Measurements from ENCODE around the gene KLHL40. TPM values are rescaled to one million over a fixed set of nuclear protein-coding genes. Genes with fewer than 3 reads are reported as not detected.

Gene KLHL40
- total RNA-seq, 8 experiments from 2014 or later, result 0.05 to 0.38 (median 0.15) TPM; not detected in 5

DNA sequence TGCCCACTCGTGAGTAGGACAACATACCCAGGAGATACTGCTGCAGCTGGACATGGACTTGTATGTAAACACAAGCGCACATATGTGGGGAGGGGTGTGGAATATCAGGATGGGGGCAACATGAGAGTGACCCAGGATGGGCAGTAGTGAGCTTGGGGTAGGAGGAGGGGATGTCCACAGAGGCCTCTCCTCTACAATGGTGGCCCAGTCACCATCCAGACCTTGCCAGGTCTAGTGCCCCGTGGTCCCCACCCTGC is 32.1 kb upstream of the KLHL40 start:
- Histone ChIP-seq H3K27ac (no peak overlapping the region), H3K4me1 (replicated peaks in 1 of 2) (peaks cover 18% of the 10 kb centered on the region in 2 donors), H3K4me3 (peak overlapping the region; percentile 47 to 90 (median 65))
- ATAC-seq (replicated peaks in 6 of 8), result no peak
- WGBS, 10 experiments, result 0 to 100% (median 78%) methylated on average over 1 to 3 of the region's 3 CpGs; no CpG with 5 or more reads in 7 of the 10 experiments
- in situ Hi-C loops (cut with MboI; ENCODE audit: low pct_unique_long_range_greater_than_20kb in 2 of 9, low sequenced_read_pairs in 9 of 9, unreplicated experiment in 9 of 9), result loop anchor here in 1 of 9 experiments (10.0 kb wide), 1 partner anchor 92 kb away; no protein-coding TSS in a partner anchor

DNA sequence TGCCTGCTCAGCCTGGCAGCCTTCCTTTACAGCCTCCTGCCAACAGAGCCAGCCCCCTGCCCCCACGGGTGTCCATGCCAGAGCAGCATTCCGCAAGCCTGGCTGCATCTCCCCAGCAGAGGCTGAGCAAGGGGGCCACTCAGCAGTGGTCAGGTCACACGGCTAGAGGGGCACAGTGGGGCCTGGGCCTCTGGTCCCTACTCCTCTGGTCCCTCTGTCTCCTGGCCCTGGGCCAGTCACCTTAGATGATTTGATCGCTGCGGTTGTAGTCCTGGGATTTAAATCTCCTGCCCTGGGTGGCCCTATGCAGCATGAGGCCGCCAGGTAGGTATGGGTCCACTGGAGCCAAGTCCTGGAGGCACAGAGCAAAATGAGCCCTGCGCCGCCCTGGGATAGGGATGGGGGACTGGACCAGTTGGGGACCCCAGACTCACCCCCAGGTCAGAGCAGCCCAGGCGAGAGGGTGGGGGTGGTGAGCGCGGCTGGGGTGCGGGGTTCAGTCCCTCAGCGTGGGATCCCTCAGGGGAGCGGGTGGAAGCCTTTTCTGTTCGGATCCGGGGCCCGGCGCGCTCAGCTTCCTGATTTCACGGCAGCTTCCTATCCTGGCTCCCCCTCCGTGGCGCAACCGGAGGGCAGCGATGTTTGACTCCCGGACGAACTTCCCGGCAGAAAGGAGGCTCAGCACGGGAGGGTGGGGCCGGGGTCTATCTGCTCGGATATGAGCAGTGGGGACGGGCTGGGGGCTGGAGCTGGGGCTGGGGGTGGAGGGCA is 31.6 kb upstream of the KLHL40 start, which contains the start of gene ZBTB47:
TSS of gene ZBTB47 (plus strand) at position 138 of the 771 bp plus-strand sequence. CDS start 4,659 bp downstream, outside the sequence.
- no CpG with 5 or more reads among the region's 31 CpGs for WGBS, 10 experiments
- peak within 1 kb of the TSS; percentile 13 to 31 for H3K27ac ChIP-seq
- in situ Hi-C loops (cut with MboI; ENCODE audit: low pct_unique_long_range_greater_than_20kb in 2 of 9, low sequenced_read_pairs in 9 of 9, unreplicated experiment in 9 of 9), result loop anchor here in 1 of 9 experiments (10.0 kb wide), 1 partner anchor 91 kb away; no protein-coding TSS in a partner anchor
- ATAC-seq (replicated peaks in 6 of 8), result peak in 7 of 8 experiments; percentile 1 to 48 (median 11)
- H3K4me3 ChIP-seq, result peak within 1 kb of the TSS; percentile 47 to 90 (median 65)
- H3K4me1 ChIP-seq (replicated peaks in 1 of 2), result peaks cover 18% of the 10 kb centered on the region in 2 donors

DNA sequence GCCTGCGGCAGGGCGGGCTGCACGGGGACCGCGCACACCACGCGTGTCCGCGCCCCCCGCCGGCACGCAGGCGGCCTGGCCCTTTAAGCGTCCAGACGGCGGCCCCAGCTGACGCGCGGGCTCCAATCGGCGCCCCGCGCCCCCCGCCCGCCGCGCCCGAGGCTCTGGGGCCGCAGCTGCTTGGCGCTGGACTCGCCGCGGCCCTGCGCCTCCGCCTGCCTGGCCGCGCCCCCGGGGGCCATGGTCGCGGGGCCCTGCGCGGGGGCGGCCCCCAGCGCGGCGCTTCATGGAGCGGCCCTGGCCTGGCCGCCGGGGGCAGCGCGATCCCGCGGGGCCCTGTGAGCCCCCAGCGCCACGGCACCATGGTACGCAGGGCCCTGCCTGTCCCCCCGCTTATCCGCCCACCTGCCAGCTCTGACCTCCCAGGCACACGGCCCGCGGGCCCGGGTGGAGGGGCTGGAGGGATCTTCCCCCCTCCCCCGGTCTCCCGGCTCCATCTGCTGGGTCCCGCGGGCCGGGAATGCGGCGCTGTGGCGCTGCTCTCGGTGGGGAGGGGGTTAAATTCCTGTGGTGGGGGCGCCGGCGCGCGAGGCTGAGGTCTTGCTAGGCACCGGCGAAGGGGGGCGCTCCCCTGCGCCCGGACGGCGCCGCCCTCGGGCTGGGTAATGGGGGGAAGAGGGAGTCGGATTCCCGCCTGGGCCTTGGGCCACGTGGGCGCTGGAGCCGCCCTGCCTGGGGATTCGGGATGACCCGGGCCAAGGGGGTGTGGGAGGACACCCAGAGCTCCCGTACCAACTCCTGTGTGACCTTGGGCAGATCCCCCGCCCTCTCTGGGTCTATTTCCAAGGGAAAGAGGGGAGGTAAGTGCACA is 30.8 kb upstream of the KLHL40 start:
- peak; percentile 38 to 88 (median 82) for ATAC-seq (replicated peaks in 6 of 8)
- 0 to 6% (median 0%) methylated on average over 1 to 7 of the region's 94 CpGs; no CpG with 5 or more reads in 7 of the 10 experiments for WGBS, 10 experiments
- in situ Hi-C loops (cut with MboI; ENCODE audit: low pct_unique_long_range_greater_than_20kb in 2 of 9, low sequenced_read_pairs in 9 of 9, unreplicated experiment in 9 of 9), result loop anchor here in 1 of 9 experiments (10.0 kb wide), 1 partner anchor 90 kb away; no protein-coding TSS in a partner anchor
- peak overlapping the region; percentile 13 to 31 for H3K27ac ChIP-seq
- peak overlapping the region; percentile 47 to 90 (median 65) for H3K4me3 ChIP-seq
- peaks cover 18% of the 10 kb centered on the region in 2 donors for H3K4me1 ChIP-seq (replicated peaks in 1 of 2)

DNA sequence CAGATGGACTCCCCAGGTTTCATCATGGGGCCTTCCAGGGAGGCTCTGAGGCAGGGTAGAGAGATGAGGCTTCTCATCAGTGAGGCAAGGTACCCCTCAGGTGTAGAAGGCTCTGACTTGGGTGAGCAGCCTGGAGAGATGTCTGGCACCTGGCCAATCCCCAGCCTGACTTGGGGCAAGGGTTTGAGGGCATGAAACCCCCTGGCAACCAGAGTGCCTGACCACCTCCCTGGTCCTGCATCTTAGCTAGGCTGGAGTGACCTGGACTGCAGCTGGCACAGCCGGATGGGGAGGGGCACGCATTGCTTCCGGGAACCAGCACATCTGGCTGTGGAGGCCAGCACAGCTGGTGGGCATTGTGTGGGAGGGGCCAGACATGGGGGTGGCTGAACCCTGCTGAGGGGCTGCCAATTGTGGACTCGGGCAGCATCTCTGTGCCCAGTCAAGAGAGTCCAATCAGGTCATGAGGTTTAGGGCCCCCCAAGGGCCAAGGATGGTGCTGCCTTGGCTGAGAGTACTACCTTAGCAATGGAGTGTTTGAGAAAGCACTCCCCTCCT is 29.9 kb upstream of the KLHL40 start:
- in situ Hi-C loops (cut with MboI; ENCODE audit: low pct_unique_long_range_greater_than_20kb in 2 of 9, low sequenced_read_pairs in 9 of 9, unreplicated experiment in 9 of 9), result loop anchor here in 1 of 9 experiments (10.0 kb wide), 1 partner anchor 89 kb away; no protein-coding TSS in a partner anchor
- Histone ChIP-seq H3K27ac (no peak overlapping the region), H3K4me3 (peak overlapping the region; percentile 47 to 90 (median 65)), H3K4me1 (replicated peaks in 1 of 2) (peaks cover 18% of the 10 kb centered on the region in 2 donors)
- no peak for ATAC-seq (replicated peaks in 6 of 8)
- 0 to 60% methylated on average over 1 of the region's 4 CpGs; no CpG with 5 or more reads in 8 of the 10 experiments for WGBS, 10 experiments

DNA sequence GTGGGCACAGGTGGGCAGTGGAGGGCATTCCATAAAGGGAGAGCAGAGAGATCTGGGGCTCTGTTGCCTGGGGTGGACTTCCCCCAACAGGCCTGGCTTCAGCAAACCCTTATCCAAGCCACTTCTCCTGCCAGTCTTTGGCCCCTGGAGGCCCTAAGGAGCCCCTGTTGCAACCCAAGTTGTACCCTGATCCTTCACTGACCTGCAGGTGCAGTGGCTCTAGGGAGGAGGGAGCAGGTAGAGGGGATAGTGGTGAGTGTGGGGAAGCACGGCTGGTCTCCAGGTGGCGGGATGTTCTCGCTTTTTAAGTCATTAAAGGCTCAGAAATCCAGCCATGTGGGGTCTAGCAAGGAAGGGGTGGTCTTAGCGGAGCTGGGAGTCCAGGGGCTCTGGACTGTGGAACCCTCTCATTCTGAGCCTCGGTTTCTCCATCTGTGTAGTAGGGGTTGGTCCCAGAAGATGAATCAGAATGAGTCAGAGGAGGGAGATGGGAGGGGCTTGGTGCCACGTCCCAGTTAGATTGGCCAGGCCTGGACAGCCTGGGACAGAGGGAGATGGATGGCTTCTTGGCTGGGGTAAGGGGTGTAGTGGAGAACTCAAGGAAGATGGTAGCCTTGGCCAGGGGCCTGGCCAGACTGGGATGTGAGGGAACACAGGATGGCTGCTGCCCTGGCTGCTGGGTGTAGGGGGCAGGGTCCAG is 29.2 kb upstream of the KLHL40 start:
- H3K4me1 ChIP-seq (replicated peaks in 1 of 2), result peaks cover 18% of the 10 kb centered on the region in 2 donors
- peak in 2 of 8 experiments; percentile 2 to 6 for ATAC-seq (replicated peaks in 6 of 8)
- no peak overlapping the region for H3K4me3 ChIP-seq
- WGBS, 10 experiments, result 19 to 100% (median 90%) methylated on average over 1 to 6 of the region's 6 CpGs; no CpG with 5 or more reads in 1 of the 10 experiments
- H3K27ac ChIP-seq, result no peak overlapping the region
- in situ Hi-C loops (cut with MboI; ENCODE audit: low pct_unique_long_range_greater_than_20kb in 2 of 9, low sequenced_read_pairs in 9 of 9, unreplicated experiment in 9 of 9), result loop anchor here in 1 of 9 experiments (10.0 kb wide), 1 partner anchor 89 kb away; no protein-coding TSS in a partner anchor

DNA sequence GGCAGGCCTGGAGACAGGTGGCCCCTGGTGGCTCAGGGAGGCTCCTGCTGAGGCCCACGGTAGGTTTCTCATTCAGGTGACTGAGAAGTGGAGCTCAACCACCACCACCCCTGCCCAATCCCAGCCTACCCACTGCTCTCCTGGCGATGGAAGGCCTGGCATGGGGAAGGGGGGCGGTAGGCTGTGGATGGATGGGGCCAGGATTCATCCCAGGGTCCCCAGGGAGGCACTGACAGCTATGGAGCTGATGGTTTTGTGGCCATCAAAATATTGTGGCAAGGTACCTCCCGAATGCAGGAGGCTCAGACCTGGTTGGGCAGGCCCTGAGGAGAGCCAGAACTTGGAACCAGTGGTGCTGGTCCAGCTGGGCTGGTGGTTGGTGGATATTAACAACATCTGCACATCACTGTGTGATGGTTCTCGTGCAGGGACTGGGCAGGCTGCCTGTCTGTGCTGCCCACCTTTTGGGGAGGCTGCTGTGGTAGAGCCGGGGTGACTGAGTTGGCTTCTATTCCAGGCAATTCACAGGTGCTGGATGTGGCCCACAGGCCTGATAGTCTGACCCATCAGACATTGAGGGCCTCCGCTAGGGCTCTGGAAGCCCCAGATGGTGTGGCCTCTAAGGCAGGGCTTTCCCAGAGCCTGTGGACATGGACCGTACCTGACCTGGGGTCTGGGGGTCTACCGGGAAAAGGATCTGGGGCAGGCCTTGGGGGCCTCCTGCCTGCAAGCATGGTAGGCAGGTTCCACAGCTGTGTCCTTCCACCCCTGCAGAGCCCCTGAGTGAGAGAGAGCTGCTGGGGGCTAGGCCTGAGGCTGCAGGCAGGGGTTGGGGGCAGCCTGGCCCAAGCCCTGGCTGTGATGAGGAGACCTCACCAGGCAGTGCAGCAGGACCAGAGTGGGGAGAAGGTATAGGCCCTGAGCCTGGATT is 28.4 kb upstream of the KLHL40 start:
- H3K27ac ChIP-seq, result no peak overlapping the region
- in situ Hi-C loops (cut with MboI; ENCODE audit: low pct_unique_long_range_greater_than_20kb in 2 of 9, low sequenced_read_pairs in 9 of 9, unreplicated experiment in 9 of 9), result loop anchor here in 1 of 9 experiments (10.0 kb wide), 1 partner anchor 88 kb away; no protein-coding TSS in a partner anchor

DNA sequence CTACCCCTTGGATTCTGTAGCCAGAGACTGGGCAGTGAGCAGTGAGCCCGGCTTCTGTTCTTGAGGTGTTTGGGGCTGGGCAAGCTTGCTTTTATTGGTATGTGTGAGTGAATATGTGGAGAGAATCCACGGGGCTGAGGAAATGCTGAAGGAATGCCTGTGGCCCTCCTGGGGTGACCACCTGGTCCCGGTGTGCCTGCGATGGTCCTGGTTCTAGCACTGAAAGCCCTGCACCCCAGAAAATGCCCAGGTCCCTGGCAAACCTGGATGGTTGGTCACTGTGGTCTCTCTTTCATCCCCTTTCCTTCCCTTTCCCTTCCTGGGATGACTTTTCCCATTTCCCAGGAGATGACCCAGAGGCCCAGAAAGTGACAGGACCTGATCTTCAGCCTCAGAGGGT is 27.7 kb upstream of the KLHL40 start:
- in situ Hi-C loops (cut with MboI; ENCODE audit: low pct_unique_long_range_greater_than_20kb in 2 of 9, low sequenced_read_pairs in 9 of 9, unreplicated experiment in 9 of 9), result loop anchor here in 1 of 9 experiments (10.0 kb wide), 1 partner anchor 87 kb away; no protein-coding TSS in a partner anchor
- 83 to 100% (median 83%) methylated on average over 1 to 4 of the region's 4 CpGs; no CpG with 5 or more reads in 7 of the 10 experiments for WGBS, 10 experiments
- no peak for ATAC-seq (replicated peaks in 6 of 8)
- H3K4me1 ChIP-seq (replicated peaks in 1 of 2), result peaks cover 10 to 18% of the 10 kb centered on the region in 2 donors
- H3K27ac ChIP-seq, result no peak overlapping the region
- H3K4me3 ChIP-seq, result no peak overlapping the region

More for the DNA sequence above, 28.4 kb upstream of the KLHL40 start:
- ATAC-seq (replicated peaks in 6 of 8), result no peak
- no peak overlapping the region for H3K4me3 ChIP-seq
- peaks cover 17 to 18% of the 10 kb centered on the region in 2 donors for H3K4me1 ChIP-seq (replicated peaks in 1 of 2)
- WGBS, 10 experiments, result 53 to 100% (median 90%) methylated on average over 1 to 2 of the region's 9 CpGs; no CpG with 5 or more reads in 6 of the 10 experiments

DNA sequence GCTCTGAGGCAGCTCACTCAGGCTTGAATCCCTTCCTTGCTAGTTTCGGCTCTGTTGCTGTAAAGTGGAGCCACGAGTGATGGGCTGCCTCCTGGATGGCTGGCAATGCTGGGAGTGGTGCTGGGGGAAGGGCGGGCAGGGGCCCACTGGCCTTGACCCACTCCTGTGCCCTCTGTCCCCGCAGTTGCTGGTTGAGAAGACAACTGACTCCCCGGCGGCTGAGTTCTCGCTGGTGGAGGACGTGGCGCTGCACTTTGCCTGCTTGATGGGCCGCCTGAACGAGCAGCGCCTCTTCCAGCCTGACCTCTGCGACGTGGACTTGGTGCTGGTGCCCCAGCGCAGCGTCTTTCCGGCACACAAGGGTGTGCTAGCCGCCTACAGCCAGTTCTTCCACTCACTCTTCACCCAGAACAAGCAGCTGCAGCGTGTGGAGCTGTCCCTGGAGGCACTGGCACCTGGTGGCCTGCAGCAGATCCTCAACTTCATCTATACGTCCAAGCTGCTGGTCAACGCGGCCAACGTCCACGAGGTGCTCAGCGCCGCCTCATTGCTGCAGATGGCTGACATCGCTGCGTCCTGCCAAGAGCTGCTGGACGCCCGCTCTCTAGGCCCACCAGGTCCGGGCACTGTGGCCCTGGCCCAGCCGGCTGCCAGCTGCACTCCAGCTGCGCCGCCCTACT is 27.1 kb upstream of the KLHL40 start:
- peaks cover 4 to 12% of the 10 kb centered on the region in 2 donors for H3K4me1 ChIP-seq (replicated peaks in 1 of 2)
- no peak for ATAC-seq (replicated peaks in 6 of 8)
- no peak overlapping the region for H3K4me3 ChIP-seq
- in situ Hi-C loops (cut with MboI; ENCODE audit: low pct_unique_long_range_greater_than_20kb in 2 of 9, low sequenced_read_pairs in 9 of 9, unreplicated experiment in 9 of 9), result loop anchor here in 1 of 9 experiments (10.0 kb wide), 1 partner anchor 87 kb away; no protein-coding TSS in a partner anchor
- WGBS, 10 experiments, result 70 to 95% (median 86%) methylated on average over 2 to 8 of the region's 34 CpGs; no CpG with 5 or more reads in 6 of the 10 experiments
- no peak overlapping the region for H3K27ac ChIP-seq

DNA sequence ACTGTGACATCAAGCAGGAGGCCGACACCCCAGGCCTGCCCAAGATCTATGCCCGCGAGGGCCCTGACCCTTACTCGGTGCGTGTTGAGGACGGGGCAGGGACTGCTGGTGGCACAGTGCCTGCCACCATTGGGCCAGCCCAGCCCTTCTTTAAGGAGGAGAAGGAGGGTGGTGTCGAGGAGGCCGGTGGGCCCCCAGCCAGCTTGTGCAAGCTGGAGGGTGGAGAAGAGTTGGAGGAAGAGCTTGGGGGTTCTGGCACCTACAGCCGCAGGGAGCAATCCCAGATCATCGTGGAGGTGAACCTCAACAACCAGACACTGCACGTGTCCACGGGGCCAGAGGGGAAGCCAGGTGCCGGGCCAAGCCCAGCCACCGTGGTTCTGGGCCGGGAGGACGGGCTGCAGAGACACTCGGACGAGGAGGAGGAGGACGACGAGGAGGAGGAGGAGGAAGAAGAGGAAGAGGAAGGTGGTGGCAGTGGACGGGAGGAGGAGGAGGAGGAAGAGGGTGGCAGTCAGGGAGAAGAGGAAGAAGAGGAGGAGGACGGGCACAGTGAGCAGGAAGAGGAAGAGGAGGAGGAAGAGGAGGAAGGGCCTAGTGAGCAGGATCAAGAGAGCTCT is 26.5 kb upstream of the KLHL40 start:
- WGBS, 10 experiments, result 40 to 89% (median 80%) methylated on average over 2 to 18 of the region's 22 CpGs; no CpG with 5 or more reads in 7 of the 10 experiments
- Histone ChIP-seq H3K4me1 (replicated peaks in 1 of 2) (peaks cover 0 to 8% of the 10 kb centered on the region in 2 donors), H3K4me3 (no peak overlapping the region), H3K27ac (no peak overlapping the region)
- no peak for ATAC-seq (replicated peaks in 6 of 8)
- in situ Hi-C loops (cut with MboI; ENCODE audit: low pct_unique_long_range_greater_than_20kb in 2 of 9, low sequenced_read_pairs in 9 of 9, unreplicated experiment in 9 of 9), result loop anchor here in 1 of 9 experiments (10.0 kb wide), 1 partner anchor 86 kb away; no protein-coding TSS in a partner anchor

DNA sequence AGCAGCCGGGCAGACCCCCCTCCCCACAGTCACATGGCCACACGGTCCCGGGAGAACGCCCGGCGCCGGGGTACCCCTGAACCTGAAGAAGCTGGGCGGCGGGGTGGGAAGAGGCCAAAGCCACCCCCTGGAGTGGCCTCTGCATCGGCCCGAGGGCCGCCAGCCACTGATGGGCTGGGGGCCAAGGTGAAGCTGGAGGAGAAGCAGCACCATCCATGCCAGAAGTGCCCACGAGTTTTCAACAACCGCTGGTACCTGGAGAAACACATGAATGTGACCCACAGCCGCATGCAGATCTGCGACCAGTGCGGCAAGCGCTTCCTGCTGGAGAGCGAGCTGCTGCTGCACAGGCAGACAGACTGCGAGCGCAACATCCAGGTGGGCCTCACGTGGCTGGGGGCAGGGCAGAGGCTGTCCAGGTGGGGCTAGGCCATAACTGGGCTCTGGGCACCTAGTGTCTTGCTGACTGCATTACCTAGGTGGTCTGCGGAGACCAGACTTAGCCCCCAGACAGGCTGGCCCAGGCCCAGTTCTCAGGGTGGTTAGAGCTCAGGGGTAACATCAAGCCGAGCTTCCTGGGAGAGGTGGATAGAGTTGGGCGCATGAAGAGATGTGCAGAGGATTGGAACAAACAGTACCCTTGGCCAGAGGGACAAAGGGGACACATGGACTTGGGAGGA is 25.7 kb upstream of the KLHL40 start:
- ATAC-seq (replicated peaks in 6 of 8), result no peak
- Histone ChIP-seq H3K27ac (no peak overlapping the region), H3K4me1 (replicated peaks in 1 of 2) (peaks cover 0 to 8% of the 10 kb centered on the region in 2 donors), H3K4me3 (no peak overlapping the region)
- in situ Hi-C loops (cut with MboI; ENCODE audit: low pct_unique_long_range_greater_than_20kb in 2 of 9, low sequenced_read_pairs in 9 of 9, unreplicated experiment in 9 of 9), result loop anchor here in 1 of 9 experiments (10.0 kb wide), 1 partner anchor 85 kb away; no protein-coding TSS in a partner anchor
- 80 to 100% (median 80%) methylated on average over 1 to 4 of the region's 25 CpGs; no CpG with 5 or more reads in 7 of the 10 experiments for WGBS, 10 experiments

Measured in motor neuron (in vitro differentiated cells).